SK-N-SH (cell line): Measurements from ENCODE around the gene FRMD1.

Experiments
- GATA2 ChIP-seq: sonication (generic); formaldehyde crosslinking; IDR thresholded peaks from 2 replicates; pipeline ENCODE4 v1.5.0; 2020; ENCODE audit warnings: mild to moderate bottlenecking, missing genetic modification reagents
- MXI1 ChIP-seq: IDR thresholded peaks from 2 replicates; pipeline ENCODE4 v1.6.1; 2012; ENCODE audit warnings: mild to moderate bottlenecking, low read depth, low read length, improper control_type of control experiment
- RFX5 ChIP-seq: IDR thresholded peaks from 2 replicates; pipeline ENCODE4 v1.6.1; 2012; ENCODE audit warnings: mild to moderate bottlenecking, improper control_type of control experiment, low read length
- SIN3A ChIP-seq: IDR thresholded peaks from 2 replicates; pipeline ENCODE4 v1.6.1; 2012; ENCODE audit warnings: low read depth, mild to moderate bottlenecking, low read length, moderate library complexity, borderline replicate concordance
- TF ChIP-seq, protein P1 (sequence below): fragments of 200-600 bp; sonication (generic); IDR thresholded peaks from 2 replicates; pipeline ENCODE4 v1.6.1; 2017; ENCODE audit warnings: antibody characterized with exemption, mild to moderate bottlenecking, moderate library complexity
- TF ChIP-seq, protein P2 (sequence below): fragments of 150-350 bp; IDR thresholded peaks from 2 replicates; pipeline ENCODE4 v1.6.1; 2017; ENCODE audit warnings: antibody characterized with exemption, low read length, low read depth, borderline replicate concordance

DNA sequence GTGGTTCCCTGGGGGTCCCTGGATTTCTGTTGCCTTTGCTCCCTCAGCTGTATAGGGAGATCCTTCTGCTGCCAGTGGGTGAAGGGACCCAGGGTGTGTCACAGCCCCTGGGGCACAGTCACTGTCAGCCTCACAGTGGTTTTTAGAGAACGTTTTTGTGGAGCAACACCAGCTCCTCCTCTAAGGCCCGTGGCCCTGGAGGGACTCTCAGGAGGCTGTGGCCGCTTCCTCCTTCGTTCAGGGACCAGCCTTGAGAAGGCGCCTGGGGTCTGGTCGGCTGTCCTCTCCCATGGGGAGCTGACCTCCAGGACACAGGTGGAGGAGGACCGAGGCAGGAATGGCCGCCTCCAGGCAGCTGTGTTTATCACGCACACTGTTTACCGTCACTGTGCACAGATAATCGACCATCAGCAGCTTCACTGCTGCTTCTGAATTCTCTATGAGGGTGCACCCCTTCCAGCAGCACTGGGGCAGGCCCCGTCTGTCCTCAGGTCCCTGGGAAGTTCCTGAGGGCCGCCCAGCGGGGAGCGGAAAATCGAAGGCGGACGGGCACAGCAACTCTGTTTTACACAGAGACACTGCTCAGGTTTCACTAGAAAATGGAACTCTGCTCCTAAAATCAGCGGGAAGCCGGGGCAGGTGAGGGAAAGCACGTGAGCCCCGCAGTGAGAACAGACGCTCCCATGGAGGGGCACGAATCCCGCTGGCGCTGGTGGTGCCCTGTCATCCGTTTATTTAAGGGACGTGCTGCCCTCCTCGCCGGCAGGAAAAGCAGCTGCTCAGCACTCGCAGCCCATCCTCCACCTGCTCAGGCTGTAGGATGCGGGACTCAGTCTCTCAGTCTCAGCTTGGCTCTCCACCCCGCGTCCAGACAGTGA, 10.4 kb upstream of the FRMD1 start:
- TF ChIP-seq SIN3A = no peak
- no peak for TF ChIP-seq GATA2 (CRISPR knock-in tag)
- TF ChIP-seq MXI1 = no peak
- TF ChIP-seq, protein P1, sequence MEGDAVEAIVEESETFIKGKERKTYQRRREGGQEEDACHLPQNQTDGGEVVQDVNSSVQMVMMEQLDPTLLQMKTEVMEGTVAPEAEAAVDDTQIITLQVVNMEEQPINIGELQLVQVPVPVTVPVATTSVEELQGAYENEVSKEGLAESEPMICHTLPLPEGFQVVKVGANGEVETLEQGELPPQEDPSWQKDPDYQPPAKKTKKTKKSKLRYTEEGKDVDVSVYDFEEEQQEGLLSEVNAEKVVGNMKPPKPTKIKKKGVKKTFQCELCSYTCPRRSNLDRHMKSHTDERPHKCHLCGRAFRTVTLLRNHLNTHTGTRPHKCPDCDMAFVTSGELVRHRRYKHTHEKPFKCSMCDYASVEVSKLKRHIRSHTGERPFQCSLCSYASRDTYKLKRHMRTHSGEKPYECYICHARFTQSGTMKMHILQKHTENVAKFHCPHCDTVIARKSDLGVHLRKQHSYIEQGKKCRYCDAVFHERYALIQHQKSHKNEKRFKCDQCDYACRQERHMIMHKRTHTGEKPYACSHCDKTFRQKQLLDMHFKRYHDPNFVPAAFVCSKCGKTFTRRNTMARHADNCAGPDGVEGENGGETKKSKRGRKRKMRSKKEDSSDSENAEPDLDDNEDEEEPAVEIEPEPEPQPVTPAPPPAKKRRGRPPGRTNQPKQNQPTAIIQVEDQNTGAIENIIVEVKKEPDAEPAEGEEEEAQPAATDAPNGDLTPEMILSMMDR = no peak
- TF ChIP-seq, protein P2, sequence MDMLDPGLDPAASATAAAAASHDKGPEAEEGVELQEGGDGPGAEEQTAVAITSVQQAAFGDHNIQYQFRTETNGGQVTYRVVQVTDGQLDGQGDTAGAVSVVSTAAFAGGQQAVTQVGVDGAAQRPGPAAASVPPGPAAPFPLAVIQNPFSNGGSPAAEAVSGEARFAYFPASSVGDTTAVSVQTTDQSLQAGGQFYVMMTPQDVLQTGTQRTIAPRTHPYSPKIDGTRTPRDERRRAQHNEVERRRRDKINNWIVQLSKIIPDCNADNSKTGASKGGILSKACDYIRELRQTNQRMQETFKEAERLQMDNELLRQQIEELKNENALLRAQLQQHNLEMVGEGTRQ = no peak
- no peak for TF ChIP-seq RFX5
